ENCODE results near the gene SNX21.

The SNX21 gene

DNA sequence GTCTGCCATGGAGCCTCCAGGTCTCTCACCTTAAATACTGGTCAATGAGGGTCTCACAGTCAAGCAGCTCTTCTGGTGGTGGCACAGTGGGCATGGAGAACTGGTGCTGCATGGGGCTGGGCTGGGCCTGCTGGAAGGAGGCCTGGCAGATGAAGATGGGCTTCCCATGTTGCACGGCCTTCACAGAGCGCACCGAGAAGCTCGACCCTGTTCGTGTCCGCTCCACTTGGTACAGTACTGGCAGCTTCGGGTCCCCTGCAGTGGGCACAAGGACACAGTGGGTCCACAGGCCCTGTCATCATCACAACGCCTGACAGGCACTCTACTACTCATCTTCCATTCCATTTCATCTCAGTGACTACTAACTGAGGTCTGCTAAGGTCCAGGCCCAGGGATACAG lies 14.8 kb downstream of the SNX21 start:
- Histone ChIP-seq H3K4me2 (ENCODE audit: insufficient read depth, low read length) (no peak overlapping the region), H3K27me3 (ENCODE audit: insufficient read depth, low read length, poor library complexity) (no peaks in the 10 kb centered on the region), H3K9me3 (ENCODE audit: insufficient read depth, low read length, severe bottlenecking) (no peaks in the 10 kb centered on the region), H3K9ac (ENCODE audit: low read depth, low read length) (no peak overlapping the region), H3K4me1 (ENCODE audit: insufficient read depth, low read length) (no peaks in the 10 kb centered on the region), H2AFZ (ENCODE audit: low read depth, low read length) (no peak overlapping the region), H3K79me2 (ENCODE audit: insufficient read depth, low read length) (no peaks in the 10 kb centered on the region), H3K36me3 (ENCODE audit: insufficient read depth, low read length) (peaks cover 57% of the 10 kb centered on the region), H3K4me3 (ENCODE audit: low read depth in 1 of 2, low read length in 2 of 2) (no peak overlapping the region), H3K27ac (ENCODE audit: low read length) (no peak overlapping the region), H4K20me1 (ENCODE audit: insufficient read depth, low read length) (peaks cover 3% of the 10 kb centered on the region; the same call in 1 of the 2 replicates)
- DNase-seq (no peak), ATAC-seq (ENCODE audit: insufficient read depth, low read depth) (no peak)
- TF ChIP-seq, protein P1, sequence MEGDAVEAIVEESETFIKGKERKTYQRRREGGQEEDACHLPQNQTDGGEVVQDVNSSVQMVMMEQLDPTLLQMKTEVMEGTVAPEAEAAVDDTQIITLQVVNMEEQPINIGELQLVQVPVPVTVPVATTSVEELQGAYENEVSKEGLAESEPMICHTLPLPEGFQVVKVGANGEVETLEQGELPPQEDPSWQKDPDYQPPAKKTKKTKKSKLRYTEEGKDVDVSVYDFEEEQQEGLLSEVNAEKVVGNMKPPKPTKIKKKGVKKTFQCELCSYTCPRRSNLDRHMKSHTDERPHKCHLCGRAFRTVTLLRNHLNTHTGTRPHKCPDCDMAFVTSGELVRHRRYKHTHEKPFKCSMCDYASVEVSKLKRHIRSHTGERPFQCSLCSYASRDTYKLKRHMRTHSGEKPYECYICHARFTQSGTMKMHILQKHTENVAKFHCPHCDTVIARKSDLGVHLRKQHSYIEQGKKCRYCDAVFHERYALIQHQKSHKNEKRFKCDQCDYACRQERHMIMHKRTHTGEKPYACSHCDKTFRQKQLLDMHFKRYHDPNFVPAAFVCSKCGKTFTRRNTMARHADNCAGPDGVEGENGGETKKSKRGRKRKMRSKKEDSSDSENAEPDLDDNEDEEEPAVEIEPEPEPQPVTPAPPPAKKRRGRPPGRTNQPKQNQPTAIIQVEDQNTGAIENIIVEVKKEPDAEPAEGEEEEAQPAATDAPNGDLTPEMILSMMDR (IDR thresholded peaks at IDR 0.05; ENCODE audit: borderline replicate concordance, extremely low read depth, low read length, poor library complexity, severe bottlenecking), result no peak
- TF ChIP-seq EZH2 (IDR thresholded peaks at IDR 0.05; ENCODE audit: borderline replicate concordance, low read depth, low read length, severe bottlenecking), result no peak

DNA sequence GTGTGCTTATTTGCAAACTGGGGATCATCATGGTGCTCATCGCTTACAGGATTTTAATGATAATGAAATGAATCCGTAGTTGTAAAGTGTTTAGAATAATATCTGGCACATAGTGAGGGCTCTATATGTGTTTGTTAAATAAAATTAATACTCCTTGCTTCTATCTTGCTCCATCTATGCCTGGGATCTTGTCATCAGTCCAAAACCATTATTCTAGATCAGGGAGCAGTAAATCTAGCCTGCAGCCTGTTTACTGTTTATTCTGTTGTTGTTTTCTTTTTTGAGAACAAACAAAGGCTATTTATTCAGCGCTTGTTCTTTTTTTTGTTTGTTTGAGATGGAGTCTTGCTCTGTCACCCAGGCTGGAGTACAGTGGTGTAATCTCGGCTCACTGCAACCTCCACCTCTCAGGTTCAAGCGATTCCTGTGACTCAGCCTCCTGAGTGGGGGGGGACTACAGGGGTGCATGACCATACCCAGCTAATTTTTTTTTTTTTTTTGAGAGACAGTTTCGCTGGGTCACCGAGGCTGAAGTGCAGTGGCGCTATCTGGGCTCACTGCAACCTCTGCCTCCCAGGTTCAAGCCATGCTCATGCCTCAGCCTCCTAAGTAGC lies 15.5 kb downstream of the SNX21 start:
- Histone ChIP-seq H3K79me2 (ENCODE audit: insufficient read depth, low read length) (no peaks in the 10 kb centered on the region), H3K36me3 (ENCODE audit: insufficient read depth, low read length) (peaks cover 54% of the 10 kb centered on the region), H3K4me3 (ENCODE audit: low read depth in 1 of 2, low read length in 2 of 2) (no peak overlapping the region), H3K4me2 (ENCODE audit: insufficient read depth, low read length) (no peak overlapping the region), H3K9me3 (ENCODE audit: insufficient read depth, low read length, severe bottlenecking) (no peaks in the 10 kb centered on the region), H3K27me3 (ENCODE audit: insufficient read depth, low read length, poor library complexity) (no peaks in the 10 kb centered on the region), H3K9ac (ENCODE audit: low read depth, low read length) (no peak overlapping the region), H2AFZ (ENCODE audit: low read depth, low read length) (no peak overlapping the region), H3K4me1 (ENCODE audit: insufficient read depth, low read length) (0 out of 2 replicates have a peak, but pooled peaks cover 2% of the 10 kb centered on the region), H4K20me1 (ENCODE audit: insufficient read depth, low read length) (peaks cover 3% of the 10 kb centered on the region; the same call in 1 of the 2 replicates), H3K27ac (ENCODE audit: low read length) (no peak overlapping the region)
- DNase-seq (no peak), ATAC-seq (ENCODE audit: insufficient read depth, low read depth) (no peak)
- no peak for TF ChIP-seq EZH2 (IDR thresholded peaks at IDR 0.05; ENCODE audit: borderline replicate concordance, low read depth, low read length, severe bottlenecking)
- TF ChIP-seq, protein P1 (IDR thresholded peaks at IDR 0.05; ENCODE audit: borderline replicate concordance, extremely low read depth, low read length, poor library complexity, severe bottlenecking), result no peak

DNA sequence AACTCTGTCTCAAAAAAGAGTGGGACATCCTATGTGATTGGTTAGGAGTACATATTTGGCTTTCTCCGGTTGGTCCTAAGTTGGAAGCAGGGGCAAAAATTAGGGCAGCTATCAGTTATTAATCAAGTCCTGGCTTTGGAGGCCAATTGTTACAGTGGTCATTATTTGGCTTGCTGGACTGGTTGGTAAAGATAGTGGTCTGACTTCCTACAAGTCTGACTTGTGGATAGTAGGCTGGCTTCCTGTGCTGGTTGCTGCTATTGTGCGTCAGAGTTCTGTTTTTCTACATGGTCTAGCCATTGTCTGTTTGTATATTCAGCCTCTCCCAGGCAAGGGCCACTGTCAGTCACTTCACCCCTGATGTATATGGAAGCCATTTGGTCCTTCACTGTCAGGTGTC lies 16.6 kb downstream of the SNX21 start:
- ATAC-seq (ENCODE audit: insufficient read depth, low read depth) (no peak), DNase-seq (no peak)
- peaks cover 3% of the 10 kb centered on the region; the same call in 1 of the 2 replicates for H4K20me1 ChIP-seq (ENCODE audit: insufficient read depth, low read length)
- H3K36me3 ChIP-seq (ENCODE audit: insufficient read depth, low read length), result peaks cover 52% of the 10 kb centered on the region
- H3K4me3 ChIP-seq (ENCODE audit: low read depth in 1 of 2, low read length in 2 of 2), result no peak overlapping the region
- no peak overlapping the region for H3K4me2 ChIP-seq (ENCODE audit: insufficient read depth, low read length)
- no peak overlapping the region for H2AFZ ChIP-seq (ENCODE audit: low read depth, low read length)
- peaks cover 9% of the 10 kb centered on the region for H3K79me2 ChIP-seq (ENCODE audit: insufficient read depth, low read length)
- no peak overlapping the region for H3K27ac ChIP-seq (ENCODE audit: low read length)
- H3K9me3 ChIP-seq (ENCODE audit: insufficient read depth, low read length, severe bottlenecking), result no peaks in the 10 kb centered on the region
- peaks cover 12% of the 10 kb centered on the region for H3K4me1 ChIP-seq (ENCODE audit: insufficient read depth, low read length)
- TF ChIP-seq, protein P1 (IDR thresholded peaks at IDR 0.05; ENCODE audit: borderline replicate concordance, extremely low read depth, low read length, poor library complexity, severe bottlenecking), result no peak
- TF ChIP-seq EZH2 (IDR thresholded peaks at IDR 0.05; ENCODE audit: borderline replicate concordance, low read depth, low read length, severe bottlenecking), result no peak
- no peaks in the 10 kb centered on the region for H3K27me3 ChIP-seq (ENCODE audit: insufficient read depth, low read length, poor library complexity)
- H3K9ac ChIP-seq (ENCODE audit: low read depth, low read length), result no peak overlapping the region
